ENCODE measurements around the gene ZNF785.
"Not testable (repeated sequence)": the region's sequence is repeated elsewhere in the genome, so short reads cannot be mapped to it uniquely, and the experiment has no call there.

Gene ZNF785

GRCh38 chr16:30602616-30603277 lies 17.2 kb upstream of the ZNF785 start:
- no peak for FAIRE-seq

- no peak for FAIRE-seq
Observed at GRCh38 chr16:30601966-30602365, 16.5 kb upstream of the ZNF785 start.

- FAIRE-seq, result no peak
Observed at GRCh38 chr16:30600929-30601328, 15.4 kb upstream of the ZNF785 start.

- FAIRE-seq, result no peak
Observed at GRCh38 chr16:30600215-30600614, 14.7 kb upstream of the ZNF785 start.

- FAIRE-seq, result no peak
Observed at GRCh38 chr16:30592871-30593270, 7.4 kb upstream of the ZNF785 start.

GRCh38 chr16:30590869-30591268 lies 5.4 kb upstream of the ZNF785 start:
- FAIRE-seq, result not testable (repeated sequence)

GRCh38 chr16:30589582-30589981 lies 4.1 kb upstream of the ZNF785 start:
- FAIRE-seq, result not testable (repeated sequence)

- no peak for FAIRE-seq
Observed at GRCh38 chr16:30588651-30589050, 3.2 kb upstream of the ZNF785 start.

- FAIRE-seq, result no peak
Observed at GRCh38 chr16:30585022-30585399, 486 bp downstream of the ZNF785 start.

- FAIRE-seq, result no peak
Observed at GRCh38 chr16:30582611-30583340, 2.7 kb downstream of the ZNF785 start.

- no peak for FAIRE-seq
Observed at GRCh38 chr16:30581457-30581856, 4.0 kb downstream of the ZNF785 start.

GRCh38 chr16:30574678-30575077 lies 10.8 kb downstream of the ZNF785 start:
- no peak for FAIRE-seq

GRCh38 chr16:30571445-30572322 lies 13.8 kb downstream of the ZNF785 start, which contains the start of gene ZNF688:
TSS of gene ZNF688 (minus strand) at chr16:30571714. CDS start at chr16:30571629, 85 bp downstream.
- FAIRE-seq, result peak; percentile 90

GRCh38 chr16:30570636-30571444 lies 14.7 kb downstream of the ZNF785 start:
- no peak for FAIRE-seq

- no peak for FAIRE-seq
Observed at GRCh38 chr16:30569746-30570635, 15.5 kb downstream of the ZNF785 start.

GRCh38 chr16:30569281-30569680 lies 16.2 kb downstream of the ZNF785 start:
- no peak for FAIRE-seq

- no peak for FAIRE-seq
Observed at GRCh38 chr16:30567991-30568638, 17.4 kb downstream of the ZNF785 start.

- no peak for FAIRE-seq
Observed at GRCh38 chr16:30567160-30567990, 18.1 kb downstream of the ZNF785 start.

GRCh38 chr16:30566531-30566930 lies 19.0 kb downstream of the ZNF785 start:
- no peak for FAIRE-seq

GRCh38 chr16:30565984-30566383 lies 19.5 kb downstream of the ZNF785 start:
- no peak for FAIRE-seq
